OCI-LY1 (cell line): ENCODE measurements around the gene PRKCE.

ENCODE experiments used
- EZH2 ChIP-seq: fragments of 200-600 bp; sonication (generic), shearing (Covaris generic); IDR thresholded peaks from 2 replicates; pipeline ENCODE4 v1.8.0; 2017; ENCODE audit warnings: borderline replicate concordance, mixed run types, mild to moderate bottlenecking, antibody characterized with exemption, low read length, moderate library complexity, mixed read lengths
- TF ChIP-seq, protein P1 (sequence below): fragments of 200-600 bp; sonication (generic), shearing (Covaris generic); IDR thresholded peaks from 2 replicates; pipeline ENCODE4 v1.5.1; 2017; ENCODE audit warnings: mild to moderate bottlenecking, antibody characterized with exemption, low read length, moderate library complexity, mixed read lengths

DNA sequence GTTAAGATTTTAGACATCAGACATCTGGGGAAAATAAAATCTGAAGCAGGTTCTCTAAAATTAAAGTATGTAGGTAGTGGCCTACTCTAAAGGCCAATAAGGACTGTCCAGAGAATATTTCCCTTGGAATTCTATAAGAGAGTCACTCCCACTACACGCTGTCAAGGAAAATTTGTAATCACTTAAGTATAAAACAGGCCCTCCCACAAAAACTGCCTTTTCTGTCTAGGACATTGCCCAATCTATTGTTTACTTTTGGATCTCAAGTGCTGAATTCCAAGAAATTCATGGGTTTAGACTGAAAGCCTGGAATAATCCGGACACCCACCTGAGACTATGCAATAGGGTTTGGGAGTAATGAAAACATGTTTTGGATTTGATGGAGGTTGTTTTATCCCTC, 38.7 kb upstream of the PRKCE start:
- TF ChIP-seq, protein P1, sequence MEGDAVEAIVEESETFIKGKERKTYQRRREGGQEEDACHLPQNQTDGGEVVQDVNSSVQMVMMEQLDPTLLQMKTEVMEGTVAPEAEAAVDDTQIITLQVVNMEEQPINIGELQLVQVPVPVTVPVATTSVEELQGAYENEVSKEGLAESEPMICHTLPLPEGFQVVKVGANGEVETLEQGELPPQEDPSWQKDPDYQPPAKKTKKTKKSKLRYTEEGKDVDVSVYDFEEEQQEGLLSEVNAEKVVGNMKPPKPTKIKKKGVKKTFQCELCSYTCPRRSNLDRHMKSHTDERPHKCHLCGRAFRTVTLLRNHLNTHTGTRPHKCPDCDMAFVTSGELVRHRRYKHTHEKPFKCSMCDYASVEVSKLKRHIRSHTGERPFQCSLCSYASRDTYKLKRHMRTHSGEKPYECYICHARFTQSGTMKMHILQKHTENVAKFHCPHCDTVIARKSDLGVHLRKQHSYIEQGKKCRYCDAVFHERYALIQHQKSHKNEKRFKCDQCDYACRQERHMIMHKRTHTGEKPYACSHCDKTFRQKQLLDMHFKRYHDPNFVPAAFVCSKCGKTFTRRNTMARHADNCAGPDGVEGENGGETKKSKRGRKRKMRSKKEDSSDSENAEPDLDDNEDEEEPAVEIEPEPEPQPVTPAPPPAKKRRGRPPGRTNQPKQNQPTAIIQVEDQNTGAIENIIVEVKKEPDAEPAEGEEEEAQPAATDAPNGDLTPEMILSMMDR: no peak
- TF ChIP-seq EZH2: no peak
